HG03378 (cell line): ENCODE data around the gene ARL13A.
A peak's percentile ranks its signal among the peaks of the same experiment; 100 is the strongest.
"Not testable (repeated sequence)": the region's sequence is repeated elsewhere in the genome, so short reads cannot be mapped to it uniquely, and the experiment has no call there.

ENCODE experiments used
- ATAC-seq: cut with Tn5 transposase; IDR thresholded peaks from one replicate; pipeline ENCODE4 v1.9.1; 2021; ENCODE audit warnings: mild to moderate bottlenecking, moderate library complexity; ENCODE audit not compliant: unreplicated experiment

Gene ARL13A

GRCh38 chrX:100984818-100985217 lies 15.3 kb downstream of the ARL13A start:
- no peak for ATAC-seq

- no peak for ATAC-seq
These were observed 20.6 kb downstream of the ARL13A start for GRCh38 chrX:100990139-100990538.

GRCh38 chrX:100994352-100995281 lies 25.1 kb downstream of the ARL13A start:
- ATAC-seq: peak; percentile 95

GRCh38 chrX:100995469-100995868 lies 26.0 kb downstream of the ARL13A start:
- ATAC-seq: no peak

- no peak for ATAC-seq
These were observed 29.9 kb downstream of the ARL13A start for GRCh38 chrX:100999451-100999850.

GRCh38 chrX:101009090-101009489 lies 39.6 kb downstream of the ARL13A start:
- ATAC-seq: no peak

- ATAC-seq: not testable (repeated sequence)
These were observed 42.5 kb downstream of the ARL13A start for GRCh38 chrX:101012031-101012430.

GRCh38 chrX:101022020-101022419 lies 52.5 kb downstream of the ARL13A start:
- no peak for ATAC-seq

GRCh38 chrX:101025126-101025525 lies 55.6 kb downstream of the ARL13A start:
- ATAC-seq: no peak

- ATAC-seq: no peak
These were observed 59.1 kb downstream of the ARL13A start for GRCh38 chrX:101028562-101028961.

GRCh38 chrX:101029665-101030064 lies 60.2 kb downstream of the ARL13A start:
- no peak for ATAC-seq

- no peak for ATAC-seq
These were observed 67.7 kb downstream of the ARL13A start for GRCh38 chrX:101037231-101037630.

GRCh38 chrX:101040197-101040596 lies 70.7 kb downstream of the ARL13A start:
- no peak for ATAC-seq
